Measurements from ENCODE around the gene TTBK1. TPM values are rescaled to one million over a fixed set of nuclear protein-coding genes. Genes with fewer than 3 reads are reported as not detected.

TTBK1 gene
- total RNA-seq, 4 donors from 2014 or later: 1.4 to 2.4 (median 1.4) TPM; not detected in 1

GRCh38 chr6:43264599-43265145 is 21.4 kb downstream of the TTBK1 start:
- Histone ChIP-seq H3K36me3 (no peaks in the 10 kb centered on the region), H3K27ac (no peak overlapping the region), H3K27me3 (no peaks in the 10 kb centered on the region), H3K4me3 (no peak overlapping the region), H3K4me1 (peaks cover under 1 to 30% (median 7%) of the 10 kb centered on the region in 4 donors), H3K9me3 (no peaks in the 10 kb centered on the region)
- DNase-seq: no peak
- TF ChIP-seq POLR2A (IDR thresholded peaks at IDR 0.05) (no peak), CTCF (IDR thresholded peaks at IDR 0.05) (no peak)

GRCh38 chr6:43265564-43265963 is 22.3 kb downstream of the TTBK1 start:
- Histone ChIP-seq H3K4me3 (no peak overlapping the region), H3K4me1 (peaks cover 7 to 36% (median 11%) of the 10 kb centered on the region in 4 donors), H3K9me3 (no peaks in the 10 kb centered on the region), H3K27ac (no peak overlapping the region), H3K27me3 (no peaks in the 10 kb centered on the region), H3K36me3 (no peaks in the 10 kb centered on the region)
- TF ChIP-seq POLR2A (IDR thresholded peaks at IDR 0.05) (no peak), CTCF (IDR thresholded peaks at IDR 0.05) (peak in 1 of 6 experiments; percentile 14)
- DNase-seq: no peak

DNA sequence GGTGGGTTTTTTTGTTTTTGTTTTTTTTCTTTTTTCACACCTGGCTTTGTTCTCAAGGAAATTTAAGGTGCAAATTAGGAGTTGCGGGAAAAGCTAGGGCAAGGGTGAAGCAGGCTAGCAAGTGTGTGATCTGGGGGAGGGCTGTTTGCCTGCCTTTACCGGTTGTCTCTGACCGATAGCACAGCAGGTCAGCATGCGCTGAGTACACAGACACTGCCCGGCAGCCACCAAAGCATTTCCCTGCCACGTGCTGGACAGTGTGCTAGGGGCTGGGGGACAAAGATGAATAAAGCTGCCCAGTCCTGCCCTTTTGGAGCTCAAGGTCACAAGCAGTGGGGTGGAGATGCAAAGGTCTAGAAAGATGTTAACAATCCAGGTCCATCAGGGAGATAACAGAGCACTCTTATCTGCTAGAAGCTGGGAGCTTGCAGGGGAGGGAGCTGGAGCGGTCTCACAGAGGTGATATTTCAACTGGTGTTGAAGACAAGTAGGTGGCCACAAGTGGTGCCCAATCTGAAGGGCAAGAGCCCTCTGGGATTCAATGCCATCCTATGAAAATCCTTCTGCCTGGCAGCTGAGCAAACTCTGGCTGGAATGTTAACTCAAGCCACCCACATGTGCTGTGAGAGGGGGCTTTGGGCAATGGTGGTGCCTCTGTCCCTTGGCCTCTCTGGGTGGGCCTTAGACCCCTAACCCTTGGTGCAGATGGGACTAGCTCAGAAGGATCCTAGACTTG is 24.5 kb downstream of the TTBK1 start:
- peak in 2 of 3 donors; percentile 81 to 84 for DNase-seq
- TF ChIP-seq CTCF (IDR thresholded peaks at IDR 0.05) (no peak), POLR2A (IDR thresholded peaks at IDR 0.05) (peak in 1 of 2 donors; percentile 60)
- Histone ChIP-seq H3K36me3 (no peaks in the 10 kb centered on the region), H3K27me3 (no peaks in the 10 kb centered on the region), H3K27ac (peak overlapping the region in 3 of 4 donors; percentile 41 to 97 (median 83)), H3K4me1 (peaks cover 12 to 46% (median 16%) of the 10 kb centered on the region in 4 donors), H3K4me3 (no peak overlapping the region), H3K9me3 (no peaks in the 10 kb centered on the region)

DNA sequence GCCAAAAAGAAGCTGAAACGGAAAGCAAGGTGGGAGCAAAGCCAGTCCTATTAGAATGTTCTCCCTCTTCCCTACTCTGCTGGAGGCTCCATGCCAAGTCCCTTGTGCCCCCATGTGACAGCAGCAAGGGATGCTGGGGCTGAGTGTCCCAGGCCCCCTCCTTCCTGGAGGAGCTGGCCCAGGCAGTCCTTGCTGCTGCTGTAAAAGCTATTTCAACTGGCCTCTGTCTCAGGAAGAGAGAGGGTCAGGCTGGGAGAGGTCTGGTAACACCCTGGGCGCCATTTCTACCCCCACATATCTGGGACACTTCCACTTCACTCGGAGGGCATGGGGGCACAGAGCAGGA is 25.0 kb downstream of the TTBK1 start:
- no peaks in the 10 kb centered on the region for H3K27me3 ChIP-seq
- no peak for DNase-seq
- H3K4me3 ChIP-seq: no peak overlapping the region
- H3K36me3 ChIP-seq: no peaks in the 10 kb centered on the region
- H3K4me1 ChIP-seq: peaks cover 12 to 46% (median 16%) of the 10 kb centered on the region in 4 donors
- no peaks in the 10 kb centered on the region for H3K9me3 ChIP-seq
- TF ChIP-seq CTCF (IDR thresholded peaks at IDR 0.05) (no peak), POLR2A (IDR thresholded peaks at IDR 0.05) (no peak)
- peak overlapping the region in 2 of 4 donors; percentile 83 to 97 for H3K27ac ChIP-seq

DNA sequence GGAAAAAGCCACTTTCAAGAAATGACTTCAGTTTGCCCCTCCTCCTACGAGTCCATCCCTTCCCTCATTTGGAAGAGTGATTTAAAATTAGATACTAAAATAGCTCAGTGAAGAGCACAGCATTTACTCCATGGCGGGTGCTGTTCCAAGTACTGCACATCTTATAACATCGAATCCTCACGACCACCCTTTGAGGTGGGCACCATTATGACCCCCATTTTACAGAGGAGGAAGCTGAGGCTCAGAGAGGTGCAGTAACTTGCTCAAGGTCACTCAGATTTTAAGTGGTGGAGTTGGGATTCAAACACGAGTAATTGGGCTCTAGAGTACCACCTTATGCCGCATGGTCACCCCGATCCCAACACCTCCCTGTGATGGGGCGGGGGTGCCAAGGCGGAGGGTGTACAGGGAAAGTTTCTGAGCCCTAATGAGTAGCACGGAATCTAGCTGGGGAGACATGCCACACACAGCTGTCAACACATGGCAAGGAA is 25.5 kb downstream of the TTBK1 start:
- no peak for DNase-seq
- no peaks in the 10 kb centered on the region for H3K9me3 ChIP-seq
- H3K27ac ChIP-seq: peak overlapping the region in 3 of 4 donors; percentile 73 to 97 (median 83)
- no peaks in the 10 kb centered on the region for H3K27me3 ChIP-seq
- peak overlapping the region in 1 of 4 donors; percentile 53 for H3K4me3 ChIP-seq
- peaks cover 12 to 46% (median 16%) of the 10 kb centered on the region in 4 donors for H3K4me1 ChIP-seq
- TF ChIP-seq CTCF (IDR thresholded peaks at IDR 0.05) (no peak), POLR2A (IDR thresholded peaks at IDR 0.05) (no peak)
- H3K36me3 ChIP-seq: no peaks in the 10 kb centered on the region

Data from Peyer's patch (tissue), 4 donors.